GM18526 (cell line): ENCODE results near the gene DAO.

Experiments
- POLR2A ChIP-seq: IDR thresholded peaks from 3 replicates; pipeline ENCODE4 v1.6.1; 2011; ENCODE audit not compliant: insufficient read length; ENCODE audit errors: extremely low read depth

The DAO gene

GRCh38 chr12:108858311-108859074 lies 21.4 kb upstream of the DAO start:
- no peak for TF ChIP-seq POLR2A

- TF ChIP-seq POLR2A, result no peak
These were observed 20.0 kb upstream of the DAO start for GRCh38 chr12:108859923-108860291.

GRCh38 chr12:108860443-108860842 lies 19.4 kb upstream of the DAO start:
- no peak for TF ChIP-seq POLR2A

- no peak for TF ChIP-seq POLR2A
These were observed 17.9 kb upstream of the DAO start for GRCh38 chr12:108861878-108862587.

- no peak for TF ChIP-seq POLR2A
These were observed 17.3 kb upstream of the DAO start for GRCh38 chr12:108862588-108862959.

GRCh38 chr12:108865169-108865568 lies 14.7 kb upstream of the DAO start:
- no peak for TF ChIP-seq POLR2A

GRCh38 chr12:108868781-108869180 lies 11.1 kb upstream of the DAO start:
- no peak for TF ChIP-seq POLR2A

GRCh38 chr12:108875280-108875679 lies 4.6 kb upstream of the DAO start:
- TF ChIP-seq POLR2A, result no peak

- TF ChIP-seq POLR2A, result no peak
These were observed 4.1 kb upstream of the DAO start for GRCh38 chr12:108875682-108876361.

- TF ChIP-seq POLR2A, result no peak
These were observed 3.3 kb upstream of the DAO start for GRCh38 chr12:108876550-108876949.

- TF ChIP-seq POLR2A, result no peak
These were observed 2.1 kb downstream of the DAO start for GRCh38 chr12:108881953-108882352.

- TF ChIP-seq POLR2A, result no peak
These were observed 4.5 kb downstream of the DAO start for GRCh38 chr12:108884116-108885012.

GRCh38 chr12:108886873-108887629 lies 7.2 kb downstream of the DAO start:
- TF ChIP-seq POLR2A, result no peak

- no peak for TF ChIP-seq POLR2A
These were observed 8.1 kb downstream of the DAO start for GRCh38 chr12:108888031-108888430.
